SKM-1 treated with dmso at 0.1 percent for 144 hours (cell line): Measurements from ENCODE around the gene AARS2.
A peak's percentile ranks its signal among the peaks of the same experiment; 100 is the strongest.

Experiments
- DNase-seq: peaks from one replicate; lab custom pipeline; 2025; ENCODE audit not compliant: unreplicated experiment; lab: John Stamatoyannopoulos, UW

The AARS2 gene

GRCh38 chr6:44301782-44302564 lies 11.2 kb downstream of the AARS2 start:
- DNase-seq = no peak

GRCh38 chr6:44301106-44301505 lies 12.0 kb downstream of the AARS2 start:
- DNase-seq = no peak

GRCh38 chr6:44300292-44300823 lies 12.8 kb downstream of the AARS2 start:
- DNase-seq = no peak

- no peak for DNase-seq
Observed at GRCh38 chr6:44298864-44299263, 14.3 kb downstream of the AARS2 start.

GRCh38 chr6:44298055-44298803 lies 14.9 kb downstream of the AARS2 start:
- DNase-seq = no peak

- no peak for DNase-seq
Observed at GRCh38 chr6:44297063-44298038, 15.8 kb downstream of the AARS2 start.

GRCh38 chr6:44294832-44295791 lies 18.0 kb downstream of the AARS2 start:
- DNase-seq = no peak

GRCh38 chr6:44292661-44293365 lies 20.3 kb downstream of the AARS2 start:
- no peak for DNase-seq

- no peak for DNase-seq
Observed at GRCh38 chr6:44291841-44292240, 21.3 kb downstream of the AARS2 start.

- DNase-seq = no peak
Observed at GRCh38 chr6:44289726-44290260, 23.4 kb downstream of the AARS2 start.

GRCh38 chr6:44286747-44287146 lies 26.4 kb downstream of the AARS2 start:
- no peak for DNase-seq

- DNase-seq = no peak
Observed at GRCh38 chr6:44286285-44286565, 26.9 kb downstream of the AARS2 start.

- DNase-seq = no peak
Observed at GRCh38 chr6:44285552-44286284, 27.4 kb downstream of the AARS2 start.

GRCh38 chr6:44284867-44285266 lies 28.3 kb downstream of the AARS2 start:
- no peak for DNase-seq

GRCh38 chr6:44284121-44284520 lies 29.0 kb downstream of the AARS2 start:
- peak; percentile 33 for DNase-seq

- no peak for DNase-seq
Observed at GRCh38 chr6:44278774-44279697, 34.1 kb downstream of the AARS2 start.

GRCh38 chr6:44278315-44278714 lies 34.8 kb downstream of the AARS2 start:
- no peak for DNase-seq
